ENCODE data around the gene SPOCK2.

DNA sequence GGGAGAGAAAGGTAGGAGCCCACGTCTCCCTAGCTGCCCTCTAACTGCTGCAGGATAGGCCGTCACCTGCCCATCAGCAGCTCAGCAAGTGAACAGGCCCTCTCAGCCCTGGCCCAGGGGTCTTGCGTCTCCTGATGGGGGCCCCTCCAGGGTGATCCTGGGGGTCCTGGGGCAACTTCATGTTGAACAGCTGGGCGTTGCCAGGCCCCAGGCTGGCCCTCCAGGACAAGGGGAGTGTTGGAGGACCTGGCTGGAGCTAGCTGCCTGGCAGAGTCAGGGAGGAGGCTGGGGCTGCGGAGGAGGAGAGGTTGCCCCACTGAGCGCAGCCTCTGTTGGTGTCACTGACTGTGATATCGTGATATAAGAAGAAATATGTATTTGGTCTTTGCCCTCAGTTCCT, 34.7 kb downstream of the SPOCK2 start:
- TF ChIP-seq, protein P1, sequence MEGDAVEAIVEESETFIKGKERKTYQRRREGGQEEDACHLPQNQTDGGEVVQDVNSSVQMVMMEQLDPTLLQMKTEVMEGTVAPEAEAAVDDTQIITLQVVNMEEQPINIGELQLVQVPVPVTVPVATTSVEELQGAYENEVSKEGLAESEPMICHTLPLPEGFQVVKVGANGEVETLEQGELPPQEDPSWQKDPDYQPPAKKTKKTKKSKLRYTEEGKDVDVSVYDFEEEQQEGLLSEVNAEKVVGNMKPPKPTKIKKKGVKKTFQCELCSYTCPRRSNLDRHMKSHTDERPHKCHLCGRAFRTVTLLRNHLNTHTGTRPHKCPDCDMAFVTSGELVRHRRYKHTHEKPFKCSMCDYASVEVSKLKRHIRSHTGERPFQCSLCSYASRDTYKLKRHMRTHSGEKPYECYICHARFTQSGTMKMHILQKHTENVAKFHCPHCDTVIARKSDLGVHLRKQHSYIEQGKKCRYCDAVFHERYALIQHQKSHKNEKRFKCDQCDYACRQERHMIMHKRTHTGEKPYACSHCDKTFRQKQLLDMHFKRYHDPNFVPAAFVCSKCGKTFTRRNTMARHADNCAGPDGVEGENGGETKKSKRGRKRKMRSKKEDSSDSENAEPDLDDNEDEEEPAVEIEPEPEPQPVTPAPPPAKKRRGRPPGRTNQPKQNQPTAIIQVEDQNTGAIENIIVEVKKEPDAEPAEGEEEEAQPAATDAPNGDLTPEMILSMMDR (IDR thresholded peaks at IDR 0.05; ENCODE audit: poor library complexity, severe bottlenecking) = no peak
- TF ChIP-seq TAF1 (IDR thresholded peaks at IDR 0.05; ENCODE audit: low read depth) = no peak
